Measurements from ENCODE around the gene PBXIP1.
"Not testable (repeated sequence)": the region's sequence is repeated elsewhere in the genome, so short reads cannot be mapped to it uniquely, and the experiment has no call there.

The PBXIP1 gene

DNA sequence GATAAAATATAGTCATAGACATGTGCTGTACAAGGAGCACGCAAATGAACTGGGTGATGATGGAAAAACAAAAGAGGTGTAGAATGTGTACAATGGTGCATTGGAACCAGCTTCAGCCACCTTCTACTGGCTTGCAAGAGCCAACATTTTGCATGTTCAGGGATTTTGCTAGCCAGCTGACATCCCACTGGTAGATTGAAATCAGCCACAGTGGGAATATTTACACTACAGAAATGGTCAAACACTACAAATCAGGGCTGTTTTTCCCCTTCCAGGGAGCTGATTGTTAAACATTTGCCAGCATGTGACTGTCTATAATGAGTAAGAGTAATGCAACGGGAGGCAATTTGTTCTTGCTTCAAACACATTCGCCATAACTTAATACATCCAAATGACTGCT, 42.6 kb downstream of the PBXIP1 start:
- no peak overlapping the region for H3K27ac ChIP-seq
- TF ChIP-seq, protein P1, sequence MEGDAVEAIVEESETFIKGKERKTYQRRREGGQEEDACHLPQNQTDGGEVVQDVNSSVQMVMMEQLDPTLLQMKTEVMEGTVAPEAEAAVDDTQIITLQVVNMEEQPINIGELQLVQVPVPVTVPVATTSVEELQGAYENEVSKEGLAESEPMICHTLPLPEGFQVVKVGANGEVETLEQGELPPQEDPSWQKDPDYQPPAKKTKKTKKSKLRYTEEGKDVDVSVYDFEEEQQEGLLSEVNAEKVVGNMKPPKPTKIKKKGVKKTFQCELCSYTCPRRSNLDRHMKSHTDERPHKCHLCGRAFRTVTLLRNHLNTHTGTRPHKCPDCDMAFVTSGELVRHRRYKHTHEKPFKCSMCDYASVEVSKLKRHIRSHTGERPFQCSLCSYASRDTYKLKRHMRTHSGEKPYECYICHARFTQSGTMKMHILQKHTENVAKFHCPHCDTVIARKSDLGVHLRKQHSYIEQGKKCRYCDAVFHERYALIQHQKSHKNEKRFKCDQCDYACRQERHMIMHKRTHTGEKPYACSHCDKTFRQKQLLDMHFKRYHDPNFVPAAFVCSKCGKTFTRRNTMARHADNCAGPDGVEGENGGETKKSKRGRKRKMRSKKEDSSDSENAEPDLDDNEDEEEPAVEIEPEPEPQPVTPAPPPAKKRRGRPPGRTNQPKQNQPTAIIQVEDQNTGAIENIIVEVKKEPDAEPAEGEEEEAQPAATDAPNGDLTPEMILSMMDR (IDR thresholded peaks at IDR 0.05), result no peak
- no peak for TF ChIP-seq ZFX (IDR thresholded peaks at IDR 0.05; ENCODE audit: borderline replicate concordance)

DNA sequence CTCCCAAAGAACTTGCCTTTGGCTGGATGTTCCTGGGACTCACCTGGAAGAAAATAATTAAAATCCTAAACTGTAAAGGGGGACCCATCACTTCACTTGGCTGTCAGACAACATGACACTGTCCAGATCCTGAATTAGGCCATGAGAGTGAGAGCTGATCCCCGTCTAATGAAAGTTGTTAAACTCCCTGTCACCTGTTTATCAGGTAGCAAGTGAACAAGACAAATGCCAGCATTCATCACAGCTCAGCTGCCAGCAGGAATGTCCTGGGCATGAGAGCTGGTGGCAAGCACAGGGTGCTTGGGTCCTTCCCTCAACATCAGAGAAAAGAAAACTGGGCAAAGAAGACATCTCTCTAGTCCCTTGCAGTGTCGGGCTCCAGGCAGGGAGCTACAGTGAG, 43.1 kb downstream of the PBXIP1 start:
- TF ChIP-seq, protein P1 (IDR thresholded peaks at IDR 0.05), result no peak
- no peak for TF ChIP-seq ZFX (IDR thresholded peaks at IDR 0.05; ENCODE audit: borderline replicate concordance)
- H3K27ac ChIP-seq, result no peak overlapping the region

DNA sequence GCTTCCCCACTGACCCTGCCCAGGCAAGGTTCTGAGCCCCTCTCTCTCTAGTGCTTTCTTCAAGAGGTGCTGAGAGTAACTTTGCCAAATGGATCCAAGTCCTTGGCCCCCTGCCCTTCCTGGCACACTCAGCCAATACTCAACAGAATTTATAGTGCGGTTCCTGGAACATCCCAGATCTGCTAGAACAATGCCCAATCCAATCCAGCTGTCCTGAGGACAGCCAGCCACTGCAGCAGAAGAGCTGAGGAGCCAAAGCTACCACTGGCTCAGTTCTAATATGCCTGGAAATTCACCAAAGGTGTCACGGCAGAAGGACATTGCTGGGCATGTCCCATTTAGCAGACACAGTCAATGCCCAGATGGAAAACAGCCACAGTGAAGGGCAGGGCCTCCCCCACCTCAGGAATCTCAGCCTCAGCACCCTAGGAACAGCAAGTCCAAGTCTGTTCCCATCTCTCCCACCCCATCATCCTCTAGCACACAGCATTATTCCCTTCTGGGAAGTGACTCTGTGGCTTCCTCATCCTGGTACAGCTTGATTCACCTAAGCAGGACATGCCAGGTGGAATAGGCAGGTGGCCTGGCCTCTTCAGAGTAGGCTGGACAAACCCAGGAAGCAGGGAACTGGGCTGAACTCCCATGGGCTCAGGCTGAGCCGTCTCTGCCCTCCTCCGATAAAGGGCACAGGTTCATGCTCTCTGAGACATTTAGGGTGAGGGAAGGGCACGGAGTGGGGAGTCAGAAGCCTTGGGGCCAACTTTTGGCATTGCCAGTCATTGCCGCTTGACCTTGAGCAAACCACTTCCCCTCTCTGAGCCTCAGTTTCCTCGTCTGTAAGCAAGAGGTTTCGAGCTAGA, 44.0 kb downstream of the PBXIP1 start:
- no peak for TF ChIP-seq ZFX (IDR thresholded peaks at IDR 0.05; ENCODE audit: borderline replicate concordance)
- TF ChIP-seq, protein P1 (IDR thresholded peaks at IDR 0.05), result no peak

DNA sequence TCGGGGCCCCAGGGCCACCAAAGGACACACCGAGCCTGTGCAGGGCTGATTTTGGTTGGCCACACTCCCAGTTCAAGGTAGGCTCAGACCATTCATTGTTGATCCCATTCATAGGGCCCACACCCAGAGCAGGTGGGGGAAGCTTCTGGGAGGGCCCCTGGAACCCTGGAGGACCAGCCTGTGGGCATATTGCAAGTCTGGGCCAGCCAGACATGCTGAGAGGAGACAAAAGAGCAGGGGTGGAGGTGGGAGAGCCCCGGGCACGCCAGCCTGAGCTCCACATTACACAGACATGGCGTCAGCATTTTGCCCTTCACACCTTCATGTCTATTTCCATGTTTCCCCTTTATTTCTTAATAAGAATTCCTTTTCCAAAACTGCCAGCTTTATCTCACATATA, 45.0 kb downstream of the PBXIP1 start:
- TF ChIP-seq ZFX (IDR thresholded peaks at IDR 0.05; ENCODE audit: borderline replicate concordance), result no peak
- TF ChIP-seq, protein P1 (IDR thresholded peaks at IDR 0.05), result no peak
- peak overlapping the region; percentile 23; the same call in 1 of the 2 replicates for H3K27ac ChIP-seq

More for the DNA sequence above, 44.0 kb downstream of the PBXIP1 start:
- peak overlapping the region; percentile 23; the same call in 1 of the 2 replicates for H3K27ac ChIP-seq

DNA sequence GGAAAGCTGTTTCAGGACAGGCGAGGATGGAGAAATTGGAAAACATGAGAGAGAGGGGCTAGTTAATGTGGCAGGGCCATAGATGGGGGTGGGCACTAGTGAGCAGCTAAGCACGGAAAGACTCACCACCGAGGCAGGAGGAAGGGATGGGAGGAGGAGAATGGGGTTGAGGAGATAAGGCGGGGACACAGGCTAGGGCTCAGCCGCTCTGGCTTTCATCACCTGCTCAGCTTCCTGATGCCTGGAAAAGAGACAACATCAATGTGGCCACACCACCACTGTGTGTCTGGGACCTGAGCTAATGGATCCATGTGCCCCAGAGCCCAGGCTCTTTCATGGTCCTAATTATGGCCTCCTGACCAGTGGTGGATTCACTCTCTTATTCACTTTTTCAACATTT, 47.0 kb downstream of the PBXIP1 start:
- no peak overlapping the region for H3K27ac ChIP-seq
- TF ChIP-seq ZFX (IDR thresholded peaks at IDR 0.05; ENCODE audit: borderline replicate concordance), result no peak
- TF ChIP-seq, protein P1 (IDR thresholded peaks at IDR 0.05), result no peak

DNA sequence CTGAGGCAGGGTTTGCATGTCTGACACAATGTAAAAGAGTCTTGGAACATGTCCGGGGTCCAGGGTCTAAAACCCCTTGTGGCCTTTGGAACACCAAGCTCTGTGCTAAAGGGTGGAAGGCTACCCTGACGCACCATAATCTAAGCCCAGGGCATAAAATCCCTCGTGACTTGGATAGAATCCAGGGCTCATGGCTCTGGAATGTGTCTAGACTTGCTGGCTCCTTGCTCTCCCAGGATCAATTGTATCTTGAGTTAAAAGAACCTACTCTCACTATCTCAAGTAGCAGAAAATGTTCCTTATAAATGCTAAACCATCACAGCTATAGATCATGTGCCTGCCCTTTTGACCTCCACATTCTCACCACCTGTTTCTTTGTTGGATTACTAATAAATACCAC, 47.8 kb downstream of the PBXIP1 start:
- H3K27ac ChIP-seq, result not testable (repeated sequence)

DNA sequence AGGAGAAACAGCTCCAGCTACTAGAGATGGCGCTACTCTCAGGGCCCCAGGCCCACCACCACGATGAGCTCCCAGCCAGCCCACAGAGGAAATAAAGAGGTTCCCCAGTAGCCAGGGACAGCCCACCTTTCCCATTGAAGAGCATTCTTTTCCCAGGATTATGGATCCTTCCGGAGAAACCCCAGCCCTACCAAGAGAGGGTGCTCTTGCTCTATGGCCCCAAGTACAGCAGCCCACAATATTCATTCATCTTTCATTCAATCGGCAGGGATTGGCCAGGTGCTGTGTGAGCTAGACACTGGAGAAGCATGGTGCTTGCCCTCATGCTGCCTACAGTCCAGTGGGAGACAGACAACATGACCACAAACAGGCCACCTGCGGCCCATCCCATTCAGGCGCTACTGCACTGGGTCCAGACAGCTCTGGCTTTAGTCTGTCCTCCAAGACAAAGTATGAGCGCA, 49.2 kb downstream of the PBXIP1 start:
- TF ChIP-seq, protein P1 (IDR thresholded peaks at IDR 0.05), result peak; percentile 43
- TF ChIP-seq ZFX (IDR thresholded peaks at IDR 0.05; ENCODE audit: borderline replicate concordance), result no peak
- no peak overlapping the region for H3K27ac ChIP-seq

Measured in 22Rv1 (cell line).